GM23248 (cell line): ENCODE data around the gene KDM4D. TPM values are rescaled to one million over a fixed set of nuclear protein-coding genes. Genes with fewer than 3 reads are reported as not detected.

ENCODE experiments used
- DNase-seq: peaks from one replicate; pipeline ENCODE4 v3.0.0-alpha.2; 2015
- H2AFZ ChIP-seq: fragments of 200-600 bp; sonication (generic); 2 replicates; pipeline ENCODE4 v1.6.1; 2016; ENCODE audit warnings: antibody characterized with exemption
- H3F3A ChIP-seq: fragments of 200-600 bp; sonication (generic); 2 replicates; pipeline ENCODE4 v1.6.1; 2016; ENCODE audit warnings: mild to moderate bottlenecking, antibody characterized with exemption, mixed run types; ENCODE audit not compliant: insufficient read depth
- H3K27ac ChIP-seq: fragments of 200-600 bp; sonication (generic); 2 replicates; pipeline ENCODE4 v1.5.1; 2016; ENCODE audit warnings: mild to moderate bottlenecking
- H3K27me3 ChIP-seq: fragments of 200-600 bp; sonication (generic); replicated peaks from 2 replicates; pipeline ENCODE4 v1.6.1; 2016; ENCODE audit warnings: mild to moderate bottlenecking; ENCODE audit not compliant: insufficient read depth
- H3K36me3 ChIP-seq: fragments of 200-600 bp; sonication (generic); 2 replicates; pipeline ENCODE4 v1.6.1; 2016; ENCODE audit warnings: low read depth, mild to moderate bottlenecking
- H3K4me1 ChIP-seq: fragments of 200-600 bp; sonication (generic); 2 replicates; pipeline ENCODE4 v1.6.1; 2016; ENCODE audit warnings: mild to moderate bottlenecking; ENCODE audit not compliant: insufficient read depth
- H3K4me2 ChIP-seq: fragments of 200-600 bp; sonication (generic); one replicate; pipeline ENCODE4 v1.6.1; 2016; ENCODE audit warnings: mild to moderate bottlenecking; ENCODE audit not compliant: unreplicated experiment
- H3K4me3 ChIP-seq: fragments of 200-600 bp; sonication (generic); 2 replicates; pipeline ENCODE4 v1.5.1; 2016; ENCODE audit warnings: mild to moderate bottlenecking
- H3K79me2 ChIP-seq: fragments of 200-600 bp; sonication (generic); 2 replicates; pipeline ENCODE4 v1.6.1; 2016; ENCODE audit warnings: mild to moderate bottlenecking; ENCODE audit not compliant: insufficient read depth
- H3K9ac ChIP-seq: fragments of 200-600 bp; sonication (generic); 2 replicates; pipeline ENCODE4 v1.6.1; 2016; ENCODE audit warnings: mild to moderate bottlenecking
- H3K9me2 ChIP-seq: fragments of 200-600 bp; sonication (generic); 2 replicates; pipeline ENCODE4 v1.6.1; 2016; ENCODE audit warnings: mixed run types, mild to moderate bottlenecking, moderate library complexity; ENCODE audit not compliant: insufficient read depth
- H3K9me3 ChIP-seq: fragments of 200-600 bp; sonication (generic); one replicate; pipeline ENCODE4 v1.6.1; 2017; ENCODE audit warnings: low read depth
- H4K20me1 ChIP-seq: fragments of 200-600 bp; sonication (generic); 2 replicates; pipeline ENCODE4 v1.6.0; 2016; ENCODE audit not compliant: insufficient read depth
- EZH2 ChIP-seq: fragments of 200-600 bp; sonication (generic); IDR thresholded peaks from 2 replicates; pipeline ENCODE4 v1.6.1; 2018; ENCODE audit warnings: antibody characterized with exemption, mild to moderate bottlenecking; ENCODE audit not compliant: insufficient read depth, poor library complexity, severe bottlenecking
- EZH2phosphoT487 ChIP-seq: fragments of 200-600 bp; sonication (generic); IDR thresholded peaks from 2 replicates; pipeline ENCODE4 v1.6.1; 2018; ENCODE audit warnings: antibody characterized with exemption, moderate library complexity, mild to moderate bottlenecking, low read depth; ENCODE audit not compliant: insufficient read depth
- WGBS, 2 experiments: methylation state at CpG; one replicate each; pipeline ENCODE4 v1.1.6; 2015 to 2017; ENCODE audit warnings: low lambda C conversion rate in 2 of 2, low coverage in 1 of 2; ENCODE audit errors: missing lambda C conversion rate in 2 of 2; 5-methylcytosine and 5-hydroxymethylcytosine counted together
- in situ Hi-C: fragments of 300-500 bp; cut with MboI; formaldehyde crosslinking; loops from 2 replicates; pipeline ENCODE4 v1.15.0; 2020
- polyA plus RNA-seq: library from polyadenylated mRNA; unstranded; fragments of >200 nt; fragmentation: Nextera tagmentation; extraction: Ambion mirVana; gene quantifications from 2 replicates; pipeline ENCODE4 v1.2.1, GENCODE V29; 2016
- total RNA-seq: library from RNA; depleted of rRNA; stranded (reverse); fragments of >200 nt; shearing (Covaris generic); gene quantifications from 2 replicates; pipeline ENCODE4 v1.2.3, GENCODE V29; 2014

KDM4D gene
- total and polyA plus RNA-seq, 2 experiments from 2014 or later: 0.43 to 0.45 TPM

DNA sequence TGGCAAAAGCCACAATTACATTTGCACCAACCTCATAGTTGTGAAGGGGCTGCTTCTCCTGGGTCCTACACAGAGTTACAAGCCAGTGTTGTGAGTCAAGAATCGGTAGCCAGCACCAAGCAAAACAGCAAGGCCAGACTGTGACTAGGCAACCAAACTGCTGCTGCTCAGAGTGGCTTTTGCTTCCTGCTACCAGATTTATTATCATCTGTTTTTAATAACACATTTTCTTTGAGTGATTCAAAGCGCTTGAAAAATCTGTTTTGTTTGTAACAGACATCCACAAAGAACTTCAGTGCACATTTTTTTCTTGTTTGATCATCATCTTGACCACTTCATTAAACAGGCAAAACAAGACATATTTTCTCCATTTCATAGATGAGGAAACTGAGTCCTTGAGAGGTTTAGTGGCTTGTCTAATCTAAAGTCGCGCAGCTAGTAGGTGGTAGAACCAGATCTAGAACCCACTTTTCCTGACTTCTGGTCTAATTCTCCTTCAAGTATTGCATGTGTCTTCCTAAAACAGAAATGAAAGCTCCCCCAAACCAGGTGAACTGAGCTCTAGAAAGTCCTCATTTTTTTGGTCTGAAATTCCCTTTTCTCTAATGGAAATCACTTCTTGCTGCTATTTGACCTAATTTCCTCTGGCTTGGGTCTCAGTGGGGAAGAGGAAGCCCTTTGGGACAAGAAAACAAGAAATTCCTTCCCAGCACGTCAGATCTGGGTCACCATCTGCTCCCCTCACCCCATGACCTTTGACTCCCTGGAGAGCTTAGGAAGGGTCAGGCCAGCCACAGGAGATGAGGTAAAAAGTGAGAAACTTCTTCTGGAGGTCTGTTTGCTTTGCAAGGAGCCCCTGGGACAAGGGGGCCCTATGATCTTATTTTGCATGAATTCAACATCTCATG lies 40.0 kb upstream of the KDM4D start:
- peak overlapping the region; percentile 33; the same call in 1 of the 2 replicates for H3K4me3 ChIP-seq
- H3K9me3 ChIP-seq: no peaks in the 10 kb centered on the region
- H4K20me1 ChIP-seq: no peaks in the 10 kb centered on the region
- WGBS, 2 experiments: 17 to 19% methylated on average over 5 of the region's 5 CpGs
- peak overlapping the region; percentile 91 for H3K27ac ChIP-seq
- peak overlapping the region; percentile 63 for H3K9ac ChIP-seq
- peaks cover 19% of the 10 kb centered on the region for H3F3A ChIP-seq
- H3K27me3 ChIP-seq: no peaks in the 10 kb centered on the region
- no peaks in the 10 kb centered on the region for H3K79me2 ChIP-seq
- peak overlapping the region; percentile 67 for H3K4me2 ChIP-seq
- in situ Hi-C loops: no loop called here
- no peaks in the 10 kb centered on the region for H3K9me2 ChIP-seq
- H3K4me1 ChIP-seq: peaks cover 43% of the 10 kb centered on the region
- DNase-seq: peak; percentile 97
- no peak overlapping the region for H2AFZ ChIP-seq
- TF ChIP-seq EZH2 (no peak), EZH2phosphoT487 (no peak)
- H3K36me3 ChIP-seq: no peaks in the 10 kb centered on the region

DNA sequence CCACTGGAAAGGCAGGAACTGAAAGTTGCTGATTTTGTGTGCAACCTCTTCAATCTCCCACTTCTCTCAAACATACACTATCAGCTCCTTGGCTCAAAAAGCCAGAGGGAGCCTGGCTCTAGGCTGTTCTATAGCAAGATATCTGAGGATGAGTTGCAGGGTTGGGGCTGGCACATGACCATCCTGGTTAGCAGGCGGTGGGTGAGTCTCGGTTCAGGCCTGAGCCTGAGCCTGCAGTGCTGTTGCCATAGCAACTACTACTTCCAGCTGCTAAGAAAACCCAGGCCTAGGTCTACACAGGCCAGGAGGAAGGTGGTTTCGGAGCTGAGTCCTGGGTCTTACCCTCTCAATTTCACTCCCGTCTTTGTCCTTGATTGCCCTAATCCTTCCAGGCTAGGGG lies 39.1 kb upstream of the KDM4D start:
- Histone ChIP-seq H3K36me3 (no peaks in the 10 kb centered on the region), H4K20me1 (no peaks in the 10 kb centered on the region), H3K4me3 (no peak overlapping the region), H3F3A (peaks cover 22% of the 10 kb centered on the region), H3K4me1 (peaks cover 45% of the 10 kb centered on the region), H3K9ac (peak overlapping the region; percentile 28; the same call in 1 of the 2 replicates), H3K4me2 (no peak overlapping the region), H3K79me2 (no peaks in the 10 kb centered on the region), H3K27me3 (no peaks in the 10 kb centered on the region), H3K9me3 (no peaks in the 10 kb centered on the region), H3K27ac (peak overlapping the region; percentile 91; the same call in 1 of the 2 replicates), H3K9me2 (no peaks in the 10 kb centered on the region), H2AFZ (no peak overlapping the region)
- DNase-seq: peak; percentile 73
- TF ChIP-seq EZH2 (no peak), EZH2phosphoT487 (no peak)
- in situ Hi-C loops: no loop called here
- 79 to 83% methylated on average over 4 of the region's 4 CpGs for WGBS, 2 experiments

DNA sequence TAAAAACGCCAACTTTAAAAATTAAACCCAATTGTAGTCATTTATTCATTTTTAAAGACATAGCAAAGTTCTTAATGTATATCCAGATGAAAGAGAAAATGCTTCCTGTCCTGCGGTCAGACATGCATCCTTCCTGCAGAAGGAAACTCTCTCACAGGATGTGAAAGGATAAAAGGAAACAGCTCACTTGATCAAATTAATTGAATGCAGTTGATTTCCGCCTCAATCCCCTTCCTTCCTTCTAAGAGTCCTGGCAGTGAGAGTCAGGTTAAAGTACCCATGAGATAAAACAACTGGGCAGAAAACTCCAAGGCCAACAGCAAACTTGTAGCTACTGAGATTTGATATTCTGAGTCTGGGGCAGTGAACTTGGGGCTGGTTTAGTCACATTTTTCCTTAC lies 38.7 kb upstream of the KDM4D start:
- no peak for TF ChIP-seq EZH2phosphoT487
- TF ChIP-seq EZH2: no peak
- Histone ChIP-seq H3K4me1 (peaks cover 45% of the 10 kb centered on the region), H3F3A (peaks cover 26% of the 10 kb centered on the region), H3K79me2 (no peaks in the 10 kb centered on the region), H3K9me3 (no peaks in the 10 kb centered on the region), H3K4me2 (no peak overlapping the region), H2AFZ (no peak overlapping the region), H3K9ac (no peak overlapping the region; the same call in 1 of the 2 replicates), H3K36me3 (no peaks in the 10 kb centered on the region), H4K20me1 (no peaks in the 10 kb centered on the region), H3K9me2 (no peaks in the 10 kb centered on the region), H3K27ac (0 out of 2 replicates have a peak overlapping the region, but pooled peaks have one; percentile 91), H3K27me3 (no peaks in the 10 kb centered on the region), H3K4me3 (no peak overlapping the region)
- DNase-seq: peak; percentile 10
- 95 to 97% methylated on average over 3 of the region's 3 CpGs for WGBS, 2 experiments
- in situ Hi-C loops: no loop called here

DNA sequence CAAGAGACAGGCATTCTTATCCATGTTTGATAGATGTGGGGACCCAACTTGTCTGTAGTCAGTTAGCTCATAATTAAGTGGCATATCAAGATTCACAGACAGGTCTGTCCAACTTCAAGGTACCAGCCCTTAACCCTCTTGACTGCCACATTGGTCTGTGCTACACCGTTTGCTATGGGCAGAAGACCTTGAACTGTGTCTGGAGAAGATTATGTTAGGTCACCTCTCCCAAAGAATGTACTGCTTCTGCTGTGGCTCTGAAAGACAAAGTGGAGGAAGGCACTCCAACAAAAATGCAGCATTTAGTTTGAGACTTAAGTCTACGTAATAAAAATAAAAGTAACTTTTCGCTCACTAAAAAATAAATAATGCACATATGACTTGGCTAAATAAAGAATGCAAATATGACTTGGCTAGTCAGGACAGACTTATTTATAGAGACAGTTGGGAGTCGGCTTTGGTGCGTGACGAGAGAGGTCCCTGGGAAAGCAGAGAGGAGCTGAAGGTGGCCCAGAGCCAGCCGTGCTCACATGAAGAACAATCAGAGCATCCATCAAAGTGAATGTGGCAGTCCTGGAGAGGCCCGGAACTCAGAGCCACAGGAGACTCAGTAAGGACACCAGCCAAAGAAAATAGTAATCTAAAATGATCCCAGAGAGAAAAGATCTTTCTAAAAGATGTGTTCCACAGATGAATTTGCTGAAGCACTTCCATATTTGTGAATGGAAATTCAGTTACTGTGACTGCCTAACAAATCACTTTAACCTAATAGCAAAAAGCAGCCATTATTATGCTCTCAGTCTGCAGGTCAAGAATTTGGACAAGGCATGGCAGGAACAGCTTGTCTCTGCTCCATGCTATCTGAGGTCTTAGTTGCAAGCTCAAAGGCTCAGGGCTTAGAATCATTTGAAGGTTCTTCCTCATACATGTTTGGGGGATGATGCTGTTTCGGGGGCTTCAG lies 35.1 kb upstream of the KDM4D start:
- peak overlapping the region; percentile 22 for H2AFZ ChIP-seq
- H4K20me1 ChIP-seq: no peaks in the 10 kb centered on the region

More for the DNA sequence above, 35.1 kb upstream of the KDM4D start:
- in situ Hi-C loops: no loop called here
- Histone ChIP-seq H3K9me3 (no peaks in the 10 kb centered on the region), H3F3A (peaks cover 20% of the 10 kb centered on the region), H3K27ac (peak overlapping the region; percentile 58), H3K9me2 (no peaks in the 10 kb centered on the region), H3K79me2 (no peaks in the 10 kb centered on the region), H3K4me1 (peaks cover 36% of the 10 kb centered on the region), H3K27me3 (no peaks in the 10 kb centered on the region), H3K4me2 (peak overlapping the region; percentile 16), H3K36me3 (no peaks in the 10 kb centered on the region), H3K4me3 (no peak overlapping the region), H3K9ac (peak overlapping the region; percentile 15)
- peak; percentile 88 for DNase-seq
- WGBS, 2 experiments: 15 to 16% methylated on average over 9 of the region's 9 CpGs
- TF ChIP-seq EZH2phosphoT487: no peak
- TF ChIP-seq EZH2: no peak
